ENCODE data around the gene FURIN.

GRCh38 chr15:90914305-90915080 lies 46.1 kb downstream of the FURIN start:
- TF ChIP-seq BHLHE40 (IDR thresholded peaks at IDR 0.05; ENCODE audit: borderline replicate concordance) (no peak), FOXA1 (IDR thresholded peaks at IDR 0.05) (no peak), FOXM1 (IDR thresholded peaks at IDR 0.05; ENCODE audit: borderline replicate concordance) (no peak), SP1 (IDR thresholded peaks at IDR 0.05) (no peak), PKNOX1 (IDR thresholded peaks at IDR 0.05) (no peak), TARDBP (IDR thresholded peaks at IDR 0.05) (no peak), CTBP1 (IDR thresholded peaks at IDR 0.05; ENCODE audit: borderline replicate concordance) (no peak), LEF1 (IDR thresholded peaks at IDR 0.05; ENCODE audit: borderline replicate concordance) (no peak), ARNT (IDR thresholded peaks at IDR 0.05) (no peak), ELF4 (IDR thresholded peaks at IDR 0.05) (no peak), ZNF384 (IDR thresholded peaks at IDR 0.05) (no peak)
